ENCODE data around the gene TGFB1I1.
A peak's percentile ranks its signal among the peaks of the same experiment; 100 is the strongest.

The TGFB1I1 gene

DNA sequence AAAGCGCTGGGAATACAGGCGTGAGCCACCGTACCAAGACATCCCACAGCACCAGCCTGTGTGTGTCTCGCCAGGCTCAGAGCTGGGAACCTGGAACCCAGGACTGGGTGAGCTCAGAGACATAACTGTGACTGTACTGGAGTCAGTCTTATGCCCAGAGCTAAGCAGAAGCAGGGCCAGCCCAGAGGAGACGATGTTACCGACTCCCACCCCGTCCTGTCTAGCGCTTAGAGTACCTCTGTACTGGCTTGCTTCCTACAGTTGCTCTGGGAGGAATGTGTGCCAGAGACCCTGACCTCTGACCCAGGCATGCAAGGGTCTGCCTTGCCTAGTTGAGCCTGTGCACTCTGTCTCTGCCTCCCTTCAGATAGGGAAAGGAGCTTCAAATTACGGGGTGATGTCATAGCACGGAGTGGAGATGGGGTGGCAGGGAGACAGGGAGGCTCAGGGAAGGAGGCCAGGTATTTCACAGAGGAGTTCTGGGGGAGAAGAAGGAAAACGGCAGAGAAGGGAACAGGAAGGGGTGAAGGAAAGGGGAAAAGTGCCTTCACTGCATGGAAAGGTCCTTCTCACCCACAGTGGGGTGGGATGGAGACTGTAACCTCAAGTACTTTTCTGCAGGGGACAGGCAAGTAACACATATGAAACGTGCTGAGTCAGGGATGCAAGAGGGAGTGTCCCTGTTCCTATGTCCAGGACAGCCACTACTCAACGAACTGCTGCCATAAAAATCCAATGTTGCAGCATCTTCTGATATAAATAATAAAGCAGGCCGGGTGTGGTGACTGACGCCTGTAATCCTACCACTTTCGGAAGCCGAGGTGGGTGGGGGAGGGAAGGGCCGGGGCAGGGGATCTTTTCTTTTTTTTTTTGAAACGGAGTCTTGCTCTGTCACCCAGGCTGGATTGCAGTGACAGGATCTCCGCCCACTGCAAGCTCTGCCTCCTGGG lies 18.4 kb upstream of the TGFB1I1 start:
- DNase-seq: peak; percentile 23

DNA sequence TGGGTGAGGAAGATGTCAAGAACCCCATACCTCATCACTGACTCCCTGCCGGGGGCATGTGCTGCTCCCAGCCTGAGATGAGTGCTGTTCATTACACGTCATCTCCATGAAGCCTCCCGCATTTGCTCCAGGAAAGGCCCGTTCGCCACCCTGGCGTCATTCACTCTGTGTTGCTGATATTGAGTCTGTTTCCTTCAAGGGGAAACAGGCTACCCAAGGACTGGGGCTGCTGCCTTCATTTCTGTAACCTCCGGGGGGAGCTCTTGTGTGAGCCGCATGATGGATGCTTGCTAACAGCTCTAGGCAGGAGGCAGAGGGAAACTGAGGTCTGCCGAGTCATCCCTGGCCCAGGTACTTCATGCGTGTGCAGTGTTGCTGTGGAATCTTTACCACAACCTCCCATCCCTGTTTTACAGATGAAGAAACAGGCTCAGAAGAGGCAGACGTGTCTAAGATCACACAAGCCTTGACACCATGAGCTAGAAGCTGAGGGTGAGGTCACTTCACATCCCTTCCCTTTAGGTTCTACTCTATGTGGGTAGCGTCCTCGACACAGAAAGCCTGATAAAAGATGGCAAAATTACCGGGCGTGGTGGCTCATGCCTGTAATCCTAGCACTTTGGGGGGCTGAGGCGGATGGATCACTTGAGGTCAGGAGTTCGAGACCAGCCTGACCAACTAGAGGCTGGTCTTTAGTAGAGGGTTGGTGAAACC lies 16.2 kb upstream of the TGFB1I1 start:
- no peak for DNase-seq

DNA sequence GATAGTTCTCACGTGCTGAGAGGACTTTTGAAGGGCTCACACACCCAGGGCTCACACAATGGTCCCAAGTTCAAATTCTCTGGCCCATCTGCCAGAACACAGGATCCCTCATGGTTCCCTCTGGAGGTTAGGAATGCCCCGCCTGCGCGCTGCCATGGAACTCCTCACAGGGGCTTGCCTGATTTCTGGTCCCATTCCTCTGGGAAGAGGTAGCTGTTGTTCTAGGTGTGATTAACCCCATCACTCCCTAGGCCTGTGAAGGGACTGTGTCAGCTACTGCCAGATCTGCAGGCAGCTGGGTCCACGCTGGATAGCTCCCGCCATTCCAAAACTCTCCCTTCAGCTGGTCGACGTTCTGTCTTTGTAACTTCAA lies 15.0 kb upstream of the TGFB1I1 start:
- no peak for DNase-seq

DNA sequence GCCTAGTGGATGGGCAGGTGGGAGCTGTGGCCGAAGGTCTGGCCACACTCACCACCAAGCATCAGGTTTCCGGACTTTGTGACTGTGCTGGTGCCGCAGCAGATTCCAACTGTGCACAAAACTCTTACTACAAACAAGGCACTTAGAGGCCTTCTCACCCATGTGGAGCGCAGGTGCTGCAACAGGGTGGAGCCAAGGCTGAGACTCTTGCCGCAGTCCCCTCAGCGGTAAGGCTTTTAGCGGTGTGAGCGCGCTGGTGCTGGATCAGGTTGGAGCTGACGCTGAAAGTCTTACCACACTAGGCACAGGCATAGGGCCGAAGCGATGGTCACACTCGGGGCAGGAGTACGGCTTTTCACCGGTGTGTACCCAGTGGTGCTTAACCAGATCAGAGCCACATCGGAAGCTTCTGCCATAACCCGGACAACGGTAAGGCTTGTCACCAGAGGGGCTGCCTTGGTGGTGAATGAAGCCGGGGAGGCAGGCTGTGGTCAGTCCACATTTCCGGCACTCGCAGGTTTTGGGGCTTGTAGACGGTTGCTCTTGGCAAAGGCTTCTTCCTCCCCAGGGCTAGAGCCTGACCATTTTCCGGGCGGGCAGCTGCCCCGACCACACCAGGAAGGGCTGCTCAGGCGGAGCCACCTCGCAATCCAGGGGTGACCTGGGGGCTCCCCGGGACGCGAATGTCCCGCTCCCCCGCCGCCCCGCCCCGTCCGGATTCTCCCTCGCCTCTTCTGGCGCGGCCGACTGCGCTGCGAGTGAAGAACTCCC lies 13.7 kb upstream of the TGFB1I1 start:
- peak; percentile 30 for DNase-seq

DNA sequence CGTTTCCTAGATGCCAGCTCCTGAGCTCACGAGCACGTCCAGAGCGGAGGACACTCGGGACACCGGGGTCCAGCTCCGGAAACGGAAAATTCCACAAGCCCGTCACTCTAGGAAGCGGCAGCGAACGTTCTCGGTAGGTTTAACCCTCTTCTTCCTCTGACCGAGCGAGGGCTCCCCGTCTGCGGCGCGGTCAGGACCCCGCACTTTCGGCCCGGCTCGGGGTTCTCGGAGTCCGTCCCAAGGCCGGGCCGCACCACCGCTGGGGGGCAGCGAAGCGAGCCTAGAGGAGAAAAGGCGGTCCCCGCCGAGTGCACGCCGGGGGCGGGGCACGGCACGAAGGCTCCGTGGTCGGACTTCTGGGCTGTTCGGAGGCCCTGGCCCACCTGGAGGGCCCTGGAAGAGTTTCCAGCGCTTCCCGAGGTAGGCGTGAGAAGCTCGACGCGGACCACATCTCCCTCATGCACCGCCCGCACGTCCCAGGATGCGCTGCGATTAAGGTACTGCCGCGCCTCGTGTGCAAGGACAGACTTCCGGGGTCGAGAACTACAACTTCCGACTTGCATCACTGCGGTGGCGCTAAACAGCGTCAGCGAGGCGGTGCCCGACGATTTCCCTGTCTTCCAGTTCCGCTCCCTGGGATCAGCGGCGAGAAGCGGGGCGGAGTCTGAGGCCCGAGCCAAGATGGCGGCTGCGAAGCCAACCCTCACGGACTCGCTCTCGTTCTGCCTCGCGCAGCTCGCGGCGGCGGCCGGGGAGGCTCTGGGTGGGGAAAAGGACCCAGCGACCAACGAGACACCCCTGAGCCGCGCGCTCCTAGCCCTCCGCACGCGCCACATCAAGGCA lies 12.9 kb upstream of the TGFB1I1 start, which contains the start of gene ARMC5:
TSS of gene ARMC5 (plus strand) at position 658 of the 843 bp plus-strand sequence. CDS start at position 682, 24 bp downstream.
- DNase-seq: peak; percentile 96

DNA sequence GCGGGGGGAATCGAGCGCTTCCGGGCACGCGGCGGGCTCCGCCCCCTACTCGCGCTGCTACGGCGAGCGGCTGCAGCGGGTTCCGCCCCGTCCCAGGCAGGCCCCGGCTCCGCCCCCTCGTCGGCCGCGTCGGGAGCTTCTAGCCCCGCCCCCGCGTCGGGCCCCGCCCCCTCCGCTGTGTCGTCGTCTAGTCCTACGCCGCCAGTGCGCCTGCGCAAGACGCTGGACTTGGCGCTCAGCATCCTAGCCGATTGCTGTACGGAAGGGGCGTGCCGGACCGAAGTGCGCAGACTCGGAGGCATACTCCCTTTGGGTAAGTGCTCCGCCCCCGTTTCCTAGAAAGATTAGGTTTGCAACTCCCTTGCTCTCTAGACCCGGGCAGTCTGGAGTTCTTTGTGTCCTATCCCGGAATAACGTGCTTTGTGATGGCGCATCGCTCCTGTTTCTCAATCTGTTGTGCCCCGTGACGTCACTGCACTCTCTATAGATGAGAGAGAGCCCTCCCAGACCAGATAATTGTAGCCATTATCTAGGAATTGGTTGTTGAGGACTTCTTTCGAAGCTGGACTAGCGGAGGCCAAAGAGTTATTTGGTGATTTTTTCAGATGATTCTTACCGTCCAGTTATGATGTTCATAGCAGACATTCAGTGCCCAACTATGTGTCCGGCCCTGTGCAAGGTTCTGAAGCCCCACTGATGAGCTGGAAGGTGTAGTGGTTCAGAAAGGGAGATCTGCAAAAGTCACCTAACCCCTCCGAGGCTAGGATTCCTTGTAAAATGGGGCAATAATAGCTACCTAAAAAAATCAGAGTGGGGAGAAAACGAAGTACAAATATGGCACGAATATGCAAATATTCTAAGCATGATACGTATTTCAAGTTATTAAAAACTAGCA lies 12.0 kb upstream of the TGFB1I1 start:
- DNase-seq: peak; percentile 98

DNA sequence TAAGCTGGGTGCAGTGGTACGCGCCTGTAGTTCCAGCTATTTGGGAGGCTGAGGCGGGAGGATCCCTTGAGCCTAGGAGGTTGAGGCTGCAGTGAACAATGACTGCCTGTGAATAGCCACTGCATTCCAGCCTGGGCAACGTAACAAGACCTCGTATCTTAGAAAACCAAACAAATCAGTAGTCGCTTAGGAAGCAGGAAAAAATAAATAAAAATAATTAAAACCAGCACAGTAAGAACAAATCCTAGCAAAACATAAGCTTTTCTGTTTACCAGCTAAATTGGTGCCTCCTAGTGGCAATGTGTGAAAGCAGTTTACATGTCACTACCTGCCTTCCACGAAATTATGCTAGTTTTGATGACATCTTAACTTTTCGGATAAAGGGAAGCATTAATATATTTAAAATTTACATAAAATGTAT lies 11.4 kb upstream of the TGFB1I1 start:
- peak; percentile 24 for DNase-seq

DNA sequence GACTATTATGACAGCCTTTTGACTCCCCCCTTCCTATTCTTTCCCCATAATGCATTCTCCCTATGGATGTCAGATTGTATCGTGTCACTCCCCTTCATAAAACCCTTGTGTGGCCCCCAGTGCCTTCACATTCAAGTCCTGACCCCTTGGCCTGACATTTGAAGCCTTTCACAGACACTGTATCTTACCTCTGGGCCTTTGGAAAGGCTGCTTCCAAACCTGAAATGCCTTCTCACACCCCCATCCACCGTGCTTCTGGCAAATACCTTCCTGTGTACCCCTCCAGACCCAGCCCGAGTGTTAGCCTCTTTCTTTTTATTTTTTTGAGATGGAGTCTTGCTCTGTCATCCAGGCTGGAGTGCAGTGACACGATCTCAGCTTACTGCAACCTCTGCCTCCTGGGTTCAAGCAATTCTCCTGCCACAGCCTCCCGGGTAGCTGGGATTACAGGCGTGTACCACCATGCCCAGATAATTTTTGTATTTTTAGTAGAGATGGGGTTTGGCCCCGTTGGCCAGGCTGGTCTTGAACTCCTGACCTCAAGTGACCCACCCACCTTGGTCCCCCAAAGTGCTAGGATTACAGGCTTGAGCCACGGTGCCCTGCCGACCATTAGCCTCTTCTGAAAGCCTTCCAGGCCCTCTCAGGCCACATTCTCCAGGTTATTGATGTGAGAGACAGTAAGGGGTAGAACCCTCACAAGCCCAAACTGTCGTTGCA lies 10.6 kb upstream of the TGFB1I1 start:
- no peak for DNase-seq

DNA sequence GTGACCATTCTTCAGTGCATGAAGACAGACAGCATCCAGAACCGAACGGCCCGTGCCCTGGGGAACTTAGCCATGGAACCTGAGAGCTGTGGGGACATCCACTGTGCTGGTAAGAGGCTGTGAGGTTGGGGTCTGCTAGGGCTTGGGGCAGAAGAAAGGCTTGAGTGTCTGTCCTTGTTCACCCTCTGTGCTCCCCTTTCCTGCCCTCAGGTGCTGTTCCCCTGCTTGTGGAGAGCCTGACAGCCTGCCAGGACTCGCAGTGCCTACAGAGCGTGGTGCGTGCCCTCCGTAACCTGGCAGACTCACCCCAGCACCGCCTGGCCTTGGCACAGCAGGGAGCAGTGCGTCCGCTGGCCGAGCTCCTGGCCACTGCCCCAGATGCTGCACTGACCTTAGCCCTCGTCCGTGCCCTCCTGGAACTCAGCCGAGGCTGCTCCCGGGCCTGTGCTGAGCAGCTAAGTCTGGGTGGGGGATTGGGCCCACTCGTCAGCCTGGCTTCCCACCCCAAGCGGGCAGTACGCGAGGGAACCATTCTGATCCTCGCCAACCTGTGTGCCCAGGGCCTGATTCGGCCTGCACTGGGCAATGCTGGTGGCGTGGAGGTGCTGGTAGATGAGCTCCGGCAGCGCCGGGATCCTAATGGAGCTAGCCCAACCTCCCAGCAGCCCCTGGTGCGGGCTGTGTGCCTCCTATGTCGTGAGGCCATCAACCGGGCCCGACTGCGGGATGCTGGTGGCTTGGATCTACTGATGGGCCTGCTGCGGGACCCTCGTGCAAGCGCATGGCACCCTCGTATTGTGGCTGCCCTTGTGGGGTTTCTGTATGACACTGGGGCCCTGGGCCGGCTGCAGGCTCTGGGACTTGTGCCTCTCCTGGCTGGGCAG lies 9.8 kb upstream of the TGFB1I1 start:
- no peak for DNase-seq

DNA sequence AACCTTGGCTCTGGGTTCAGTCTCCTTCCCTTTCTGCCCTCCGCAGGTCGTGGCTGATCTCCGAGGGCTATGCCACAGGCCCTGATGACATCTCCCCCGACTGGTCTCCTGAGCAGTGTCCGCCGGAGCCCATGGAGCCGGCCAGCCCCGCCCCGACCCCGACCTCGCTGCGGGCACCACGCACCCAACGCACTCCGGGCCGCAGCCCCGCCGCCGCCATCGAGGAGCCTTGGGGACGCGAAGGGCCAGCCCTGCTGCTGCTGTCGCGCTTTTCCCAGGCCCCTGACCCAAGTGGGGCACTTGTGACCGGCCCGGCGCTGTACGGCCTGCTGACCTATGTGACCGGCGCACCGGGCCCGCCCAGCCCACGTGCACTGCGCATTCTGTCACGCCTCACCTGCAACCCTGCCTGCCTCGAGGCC lies 7.6 kb upstream of the TGFB1I1 start:
- DNase-seq: no peak

DNA sequence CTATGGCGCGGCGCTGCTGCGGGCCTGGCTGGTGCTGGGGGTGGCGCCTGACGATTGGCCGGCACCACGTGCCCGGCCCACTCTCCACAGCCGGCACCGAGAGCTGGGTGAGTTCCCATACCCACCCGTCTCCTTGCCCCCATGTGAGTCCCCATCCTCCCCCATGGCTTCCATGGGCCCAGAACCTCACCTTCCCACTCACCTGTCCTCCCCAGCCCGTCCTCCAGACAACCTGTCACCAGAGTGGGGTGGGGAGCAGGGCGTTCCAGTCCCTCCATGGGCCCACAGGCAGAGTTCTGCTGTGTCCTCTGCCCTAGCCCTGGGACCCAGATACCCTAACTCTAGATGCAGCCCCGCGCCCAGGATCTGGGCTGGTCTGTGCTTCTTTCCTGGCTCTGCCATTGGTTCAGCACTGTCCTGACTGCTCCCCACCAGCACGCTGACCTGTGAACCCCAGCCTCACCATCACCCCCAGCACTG lies 7.1 kb upstream of the TGFB1I1 start:
- no peak for DNase-seq

DNA sequence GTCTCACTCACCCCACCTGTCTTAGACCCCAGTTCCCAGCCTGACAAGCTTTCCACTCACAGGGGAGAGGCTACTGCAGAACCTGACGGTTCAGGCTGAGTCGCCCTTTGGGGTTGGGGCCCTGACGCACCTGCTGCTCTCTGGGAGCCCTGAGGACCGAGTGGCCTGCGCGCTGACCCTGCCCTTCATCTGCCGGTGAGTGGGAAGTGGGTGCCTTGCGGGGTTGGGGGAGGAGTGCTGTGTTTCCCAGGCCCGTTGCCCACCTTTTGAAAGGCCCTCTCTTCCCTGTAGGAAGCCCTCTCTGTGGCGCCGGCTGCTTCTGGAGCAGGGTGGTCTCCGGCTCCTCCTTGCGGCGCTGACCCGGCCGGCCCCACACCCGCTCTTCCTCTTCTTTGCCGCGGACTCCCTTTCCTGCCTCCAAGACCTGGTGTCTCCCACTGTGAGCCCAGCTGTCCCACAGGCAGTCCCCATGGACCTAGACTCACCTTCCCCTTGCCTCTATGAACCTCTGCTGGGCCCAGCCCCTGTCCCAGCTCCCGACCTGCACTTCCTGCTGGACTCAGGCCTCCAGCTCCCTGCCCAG lies 6.1 kb upstream of the TGFB1I1 start:
- DNase-seq: no peak

DNA sequence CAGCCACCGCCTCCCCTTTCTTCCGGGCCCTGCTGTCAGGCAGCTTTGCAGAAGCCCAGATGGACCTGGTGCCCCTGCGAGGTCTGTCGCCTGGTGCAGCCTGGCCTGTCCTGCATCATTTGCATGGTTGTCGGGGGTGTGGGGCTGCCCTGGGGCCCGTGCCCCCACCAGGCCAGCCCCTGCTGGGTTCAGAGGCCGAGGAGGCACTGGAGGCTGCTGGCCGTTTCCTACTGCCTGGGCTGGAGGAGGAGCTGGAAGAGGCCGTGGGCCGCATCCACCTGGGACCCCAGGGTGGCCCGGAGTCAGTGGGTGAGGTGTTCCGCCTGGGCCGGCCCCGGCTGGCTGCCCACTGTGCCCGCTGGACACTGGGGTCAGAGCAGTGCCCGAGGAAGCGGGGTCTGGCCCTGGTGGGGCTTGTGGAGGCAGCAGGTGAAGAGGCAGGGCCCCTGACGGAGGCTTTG lies 5.5 kb upstream of the TGFB1I1 start:
- DNase-seq: no peak

DNA sequence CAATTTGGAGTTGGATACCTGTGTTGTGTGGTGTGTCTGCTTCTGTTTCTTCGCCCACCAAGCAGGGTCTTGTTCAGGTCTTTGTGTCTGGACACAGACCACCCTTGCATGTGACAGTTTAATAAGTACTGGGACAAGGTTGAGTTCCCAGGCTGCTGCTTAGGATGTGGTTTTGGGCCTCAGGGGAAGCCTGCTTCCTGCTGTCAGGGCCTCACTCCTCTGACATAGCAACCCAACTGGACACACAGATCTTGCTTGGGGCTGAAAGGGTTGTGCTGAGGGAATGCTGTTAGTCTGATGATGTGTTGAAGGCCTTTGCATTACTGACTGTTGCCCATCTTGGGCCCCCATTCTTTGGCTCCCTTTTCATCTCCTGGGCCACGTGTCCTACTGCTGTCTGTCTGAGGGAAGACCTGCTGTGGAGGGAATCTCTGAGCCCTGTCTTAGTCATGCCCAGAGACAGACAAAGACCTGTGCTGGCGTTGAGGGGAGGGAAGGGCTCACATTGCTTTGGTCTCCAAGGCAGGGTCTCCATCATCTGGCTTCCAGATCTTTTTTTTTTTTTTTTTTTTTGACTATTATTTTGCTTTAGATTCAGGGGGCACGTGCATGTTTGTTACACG lies 4.7 kb upstream of the TGFB1I1 start:
- no peak for DNase-seq

DNA sequence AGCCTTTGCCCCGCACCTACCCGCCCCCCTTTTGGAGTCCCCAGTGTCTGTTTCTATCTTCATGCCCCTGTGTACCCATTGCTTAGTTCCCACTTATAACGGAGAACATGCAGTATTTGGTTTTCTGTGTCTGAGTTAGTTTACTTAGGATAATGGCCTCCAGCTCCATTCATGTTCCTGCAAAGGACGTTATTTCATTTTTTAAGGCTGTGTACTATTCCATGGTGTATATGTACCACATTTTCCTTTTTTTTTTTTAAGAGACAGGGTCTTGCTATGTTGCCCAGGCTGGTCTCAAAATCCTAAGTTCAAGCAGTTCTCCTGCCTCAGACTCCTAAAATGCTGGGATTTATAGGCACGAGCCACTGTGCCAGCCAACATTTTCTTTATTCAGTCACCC lies 4.1 kb upstream of the TGFB1I1 start:
- no peak for DNase-seq

DNA sequence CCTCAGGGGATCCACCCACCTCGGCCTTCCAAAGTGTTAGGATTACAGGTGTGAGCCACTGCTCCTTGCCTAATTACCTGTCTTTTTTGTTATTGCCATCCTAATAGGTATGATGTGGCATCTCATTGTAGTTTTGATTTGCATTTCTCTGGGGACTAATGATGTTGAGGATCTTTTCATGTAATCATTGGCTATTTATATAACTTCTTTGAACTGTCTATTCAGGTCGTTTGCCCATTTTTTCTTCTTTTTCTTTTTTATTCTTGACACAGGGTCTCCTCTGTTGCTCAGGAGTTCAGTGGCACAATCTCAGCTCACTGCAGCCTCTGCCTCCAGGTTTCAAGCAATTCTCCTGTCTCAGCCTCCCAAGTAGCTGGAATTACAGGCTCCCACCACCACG lies 1.3 kb upstream of the TGFB1I1 start:
- DNase-seq: no peak

DNA sequence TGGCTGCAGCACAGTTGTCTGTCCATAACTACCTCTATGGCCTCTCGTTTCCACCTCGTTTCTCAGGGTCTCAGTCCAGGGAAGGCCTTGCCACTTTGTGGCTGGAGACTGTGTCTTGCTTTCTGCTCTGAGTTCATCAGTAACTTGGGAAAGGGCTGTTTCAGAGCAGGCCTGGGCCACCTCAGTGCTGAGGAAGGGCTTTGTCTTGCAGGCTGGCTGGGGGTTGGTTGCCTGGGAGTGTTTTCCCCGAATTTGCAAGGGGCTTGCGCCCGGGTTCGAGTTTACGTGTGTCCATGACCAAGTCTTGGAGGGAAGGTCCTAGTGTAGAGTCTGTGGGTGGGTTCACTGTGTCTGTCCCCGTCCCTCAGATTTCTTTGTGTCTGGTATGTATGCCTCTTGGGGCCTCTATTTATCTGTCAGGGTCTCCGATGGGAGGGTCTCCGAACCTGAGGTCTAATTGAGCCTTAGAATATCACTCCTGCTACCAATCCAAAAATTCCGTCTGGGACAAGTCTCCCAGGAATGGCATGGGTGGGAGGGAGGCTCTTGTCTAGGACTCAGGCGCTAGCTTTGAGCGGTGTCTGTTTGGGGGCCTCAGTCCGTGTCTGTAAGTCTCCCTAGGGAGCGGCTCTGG lies 594 bp upstream of the TGFB1I1 start:
- no peak for DNase-seq

DNA sequence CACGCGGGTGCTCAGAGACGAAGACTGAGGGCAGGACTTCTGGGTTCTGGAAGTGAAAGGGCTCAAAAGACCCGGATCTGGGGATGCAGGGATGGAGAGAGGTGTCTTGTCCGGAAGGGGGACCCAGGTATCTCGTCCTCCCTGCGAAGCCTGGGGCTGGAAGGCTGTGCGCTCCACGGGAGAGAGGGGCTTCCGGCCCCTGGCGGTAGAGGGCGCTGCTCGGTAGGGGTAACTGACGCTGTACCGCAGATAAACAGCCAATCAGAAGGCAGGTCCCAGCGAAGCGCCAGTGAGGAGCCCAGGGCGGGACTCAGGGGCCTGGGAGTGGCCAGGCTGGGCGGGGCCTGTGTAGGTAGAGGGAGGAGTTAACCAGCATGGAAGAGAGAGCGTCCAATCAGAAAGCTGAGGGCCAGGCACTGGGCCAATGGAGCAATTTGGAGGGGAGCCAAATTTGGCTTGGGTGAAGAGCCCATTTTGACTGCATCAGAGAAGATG lies 804 bp downstream of the TGFB1I1 start:
- DNase-seq: peak; percentile 17
